ENCODE measurements around the gene SLC10A4.
"Not testable (repeated sequence)": the region's sequence is repeated elsewhere in the genome, so short reads cannot be mapped to it uniquely, and the experiment has no call there.

Gene SLC10A4

GRCh38 chr4:48483006-48483776 lies at the start of gene SLC10A4:
TSS of gene SLC10A4 (plus strand) at chr4:48483343. CDS start at chr4:48483562, 219 bp downstream.
- in situ Hi-C loops (cut with MboI; ENCODE audit: low pct_unique_long_range_greater_than_20kb, low sequenced_read_pairs), result no loop called here
- DNase-seq, result peak; percentile 65

- no peak for DNase-seq
- in situ Hi-C loops (cut with MboI; ENCODE audit: low pct_unique_long_range_greater_than_20kb, low sequenced_read_pairs), result no loop called here
These were observed 46.8 kb upstream of the SLC10A4 start for GRCh38 chr4:48436318-48436717.

- no peak for DNase-seq
- in situ Hi-C loops (cut with MboI; ENCODE audit: low pct_unique_long_range_greater_than_20kb, low sequenced_read_pairs), result no loop called here
These were observed 43.2 kb upstream of the SLC10A4 start for GRCh38 chr4:48439988-48440387.

- in situ Hi-C loops (cut with MboI; ENCODE audit: low pct_unique_long_range_greater_than_20kb, low sequenced_read_pairs), result not testable (repeated sequence)
- peak; percentile 86 for DNase-seq
These were observed 42.2 kb upstream of the SLC10A4 start for GRCh38 chr4:48440914-48441313.

- peak; percentile 32 for DNase-seq
These were observed 37.4 kb upstream of the SLC10A4 start for GRCh38 chr4:48445704-48446103.

GRCh38 chr4:48446642-48447041 lies 36.5 kb upstream of the SLC10A4 start:
- in situ Hi-C loops (cut with MboI; ENCODE audit: low pct_unique_long_range_greater_than_20kb, low sequenced_read_pairs), result no loop called here
- DNase-seq, result no peak

More at GRCh38 chr4:48445704-48446103, 37.4 kb upstream of the SLC10A4 start:
- in situ Hi-C loops (cut with MboI; ENCODE audit: low pct_unique_long_range_greater_than_20kb, low sequenced_read_pairs), result no loop called here

GRCh38 chr4:48449151-48449550 lies 34.0 kb upstream of the SLC10A4 start:
- in situ Hi-C loops (cut with MboI; ENCODE audit: low pct_unique_long_range_greater_than_20kb, low sequenced_read_pairs), result no loop called here
- DNase-seq, result no peak

- peak; percentile 41 for DNase-seq
- in situ Hi-C loops (cut with MboI; ENCODE audit: low pct_unique_long_range_greater_than_20kb, low sequenced_read_pairs), result no loop called here
These were observed 32.4 kb upstream of the SLC10A4 start for GRCh38 chr4:48450740-48451139.

- in situ Hi-C loops (cut with MboI; ENCODE audit: low pct_unique_long_range_greater_than_20kb, low sequenced_read_pairs); DNase-seq: not testable (repeated sequence)
These were observed 31.5 kb upstream of the SLC10A4 start for GRCh38 chr4:48451656-48452055.

- no peak for DNase-seq
- in situ Hi-C loops (cut with MboI; ENCODE audit: low pct_unique_long_range_greater_than_20kb, low sequenced_read_pairs), result no loop called here
These were observed 28.6 kb upstream of the SLC10A4 start for GRCh38 chr4:48454591-48454990.

GRCh38 chr4:48461000-48461399 lies 22.1 kb upstream of the SLC10A4 start:
- DNase-seq, result no peak
- in situ Hi-C loops (cut with MboI; ENCODE audit: low pct_unique_long_range_greater_than_20kb, low sequenced_read_pairs), result no loop called here

GRCh38 chr4:48462363-48462762 lies 20.8 kb upstream of the SLC10A4 start:
- no peak for DNase-seq
- in situ Hi-C loops (cut with MboI; ENCODE audit: low pct_unique_long_range_greater_than_20kb, low sequenced_read_pairs), result no loop called here

- in situ Hi-C loops (cut with MboI; ENCODE audit: low pct_unique_long_range_greater_than_20kb, low sequenced_read_pairs), result no loop called here
- no peak for DNase-seq
These were observed 15.7 kb upstream of the SLC10A4 start for GRCh38 chr4:48467442-48467841.

- in situ Hi-C loops (cut with MboI; ENCODE audit: low pct_unique_long_range_greater_than_20kb, low sequenced_read_pairs), result no loop called here
- no peak for DNase-seq
These were observed 15.3 kb upstream of the SLC10A4 start for GRCh38 chr4:48467891-48468290.

- no peak for DNase-seq
These were observed 13.0 kb upstream of the SLC10A4 start for GRCh38 chr4:48470137-48470536.

GRCh38 chr4:48470570-48470969 lies 12.6 kb upstream of the SLC10A4 start:
- DNase-seq, result no peak
- in situ Hi-C loops (cut with MboI; ENCODE audit: low pct_unique_long_range_greater_than_20kb, low sequenced_read_pairs), result no loop called here

More at GRCh38 chr4:48470137-48470536, 13.0 kb upstream of the SLC10A4 start:
- in situ Hi-C loops (cut with MboI; ENCODE audit: low pct_unique_long_range_greater_than_20kb, low sequenced_read_pairs), result no loop called here

GRCh38 chr4:48472794-48473193 lies 10.3 kb upstream of the SLC10A4 start:
- no peak for DNase-seq
- in situ Hi-C loops (cut with MboI; ENCODE audit: low pct_unique_long_range_greater_than_20kb, low sequenced_read_pairs), result no loop called here

GRCh38 chr4:48475770-48476169 lies 7.4 kb upstream of the SLC10A4 start:
- in situ Hi-C loops (cut with MboI; ENCODE audit: low pct_unique_long_range_greater_than_20kb, low sequenced_read_pairs), result no loop called here
- no peak for DNase-seq

GRCh38 chr4:48478273-48478672 lies 4.9 kb upstream of the SLC10A4 start:
- no peak for DNase-seq
- in situ Hi-C loops (cut with MboI; ENCODE audit: low pct_unique_long_range_greater_than_20kb, low sequenced_read_pairs), result no loop called here

- in situ Hi-C loops (cut with MboI; ENCODE audit: low pct_unique_long_range_greater_than_20kb, low sequenced_read_pairs), result no loop called here
These were observed 1.6 kb upstream of the SLC10A4 start for GRCh38 chr4:48481581-48481980.

More at GRCh38 chr4:48481581-48481980, 1.6 kb upstream of the SLC10A4 start:
- no peak for DNase-seq

Data from KBM-7 (cell line).